Activated T-cell treated with anti-CD3 and anti-CD28 coated beads, Interleukin-2, amount 50 U/mL, for 4 hours (primary cell): ENCODE results near the gene OLFM4. TPM values are rescaled to one million over a fixed set of nuclear protein-coding genes. Genes with fewer than 3 reads are reported as not detected.

Experiments used
- ATAC-seq, 2 donors: fragments of 200-7000 bp; cut with Tn5 transposase; one replicate each; pipeline ENCODE4 v1.10.0; 2021
- DNase-seq: peaks from one replicate; pipeline ENCODE4 v3.0.0-alpha.2; 2020
- H3K27me3 Mint-ChIP-seq: one replicate; pipeline ENCODE4 v1.8.0; 2021; ENCODE audit warnings: low read depth, mixed read lengths
- H3K36me3 Mint-ChIP-seq: one replicate; pipeline ENCODE4 v1.8.0; 2022; ENCODE audit warnings: mixed read lengths; ENCODE audit not compliant: insufficient read depth
- H3K4me1 Mint-ChIP-seq: one replicate; pipeline ENCODE4 v1.8.0; 2021; ENCODE audit warnings: low read depth, mixed read lengths
- H3K4me3 Mint-ChIP-seq: one replicate; pipeline ENCODE4 v1.8.0; 2021; ENCODE audit warnings: mild to moderate bottlenecking, moderate library complexity, mixed read lengths
- H3K9me3 Mint-ChIP-seq: one replicate; pipeline ENCODE4 v1.8.0; 2021; ENCODE audit warnings: mixed read lengths
- total RNA-seq, 3 donors: library from RNA; stranded (reverse); gene quantifications; one replicate each; pipeline ENCODE4 v1.2.1, GENCODE V29; 2021

The OLFM4 gene
- total RNA-seq, 3 donors from 2014 or later: 0.08 to 0.15 (median 0.11) TPM

DNA sequence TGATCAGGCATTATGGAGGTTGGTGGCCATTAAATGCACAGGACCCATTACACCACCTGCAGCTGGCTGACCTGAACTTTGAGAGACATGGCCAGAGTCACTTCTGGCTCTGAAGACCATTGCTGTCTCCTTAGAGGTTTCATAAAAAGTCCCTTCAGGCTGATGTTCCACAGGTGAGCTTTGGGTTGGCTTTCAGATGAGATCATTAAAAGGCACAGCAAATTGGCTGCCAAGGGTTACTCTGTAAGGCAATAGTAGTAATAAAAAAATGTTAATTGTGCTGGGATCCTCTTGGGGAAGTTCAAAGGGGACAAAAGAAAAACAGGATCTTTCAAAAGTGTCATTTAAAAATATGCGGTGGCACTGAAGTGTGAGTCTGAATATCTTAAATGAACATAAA, 4.2 kb downstream of the OLFM4 start:
- DNase-seq: no peak
- Mint-ChIP-seq H3K36me3 (no peaks in the 10 kb centered on the region), H3K27me3 (peaks cover 2% of the 10 kb centered on the region), H3K4me1 (no peaks in the 10 kb centered on the region), H3K4me3 (no peak overlapping the region), H3K9me3 (no peaks in the 10 kb centered on the region)
- ATAC-seq: no peak

DNA sequence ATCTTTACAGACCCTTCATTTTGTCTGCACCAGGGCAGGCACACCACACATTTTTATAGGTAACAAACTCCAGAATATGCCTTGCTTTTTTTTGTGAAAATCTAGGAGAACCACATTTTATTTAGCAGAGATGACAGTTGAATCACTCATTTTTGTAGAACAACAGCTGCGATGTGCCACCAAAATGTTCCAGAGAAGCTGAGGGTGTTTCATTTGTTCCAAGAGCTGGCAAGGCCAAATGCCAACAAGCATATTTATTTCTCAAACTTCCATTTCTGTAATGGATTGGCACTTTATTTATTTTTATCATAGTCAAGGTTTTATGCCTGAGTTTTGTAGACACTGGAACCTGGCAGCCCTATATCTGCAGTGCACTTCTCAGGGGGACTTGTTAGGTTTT, 10.4 kb downstream of the OLFM4 start:
- Mint-ChIP-seq H3K27me3 (no peaks in the 10 kb centered on the region), H3K36me3 (no peaks in the 10 kb centered on the region), H3K4me1 (no peaks in the 10 kb centered on the region), H3K9me3 (no peaks in the 10 kb centered on the region), H3K4me3 (no peak overlapping the region)
- DNase-seq (no peak), ATAC-seq (no peak)

DNA sequence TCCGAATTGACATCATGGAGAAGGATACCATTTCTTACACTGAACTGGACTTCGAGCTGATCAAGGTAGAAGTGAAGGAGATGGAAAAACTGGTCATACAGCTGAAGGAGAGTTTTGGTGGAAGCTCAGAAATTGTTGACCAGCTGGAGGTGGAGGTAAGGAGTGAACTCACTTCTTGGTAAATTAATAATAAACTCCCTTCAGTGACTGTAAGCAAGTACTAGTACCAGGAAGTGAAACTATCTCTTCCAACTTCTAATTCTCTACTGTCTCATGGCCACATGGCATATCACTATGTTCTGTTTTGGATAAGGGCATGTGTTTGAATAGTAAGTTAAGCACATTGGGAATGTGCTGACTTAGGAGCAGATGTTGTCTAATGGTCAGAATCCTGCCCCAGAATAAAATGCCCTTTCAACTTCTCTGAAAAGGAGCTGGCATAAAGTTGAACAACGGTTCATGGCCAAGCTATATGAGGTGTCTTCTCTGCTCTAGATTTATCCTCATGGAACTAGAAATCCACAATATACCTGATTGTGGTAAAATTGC, 13.4 kb downstream of the OLFM4 start:
- ATAC-seq: no peak
- no peaks in the 10 kb centered on the region for H3K27me3 Mint-ChIP-seq
- no peaks in the 10 kb centered on the region for H3K4me1 Mint-ChIP-seq
- no peak overlapping the region for H3K4me3 Mint-ChIP-seq
- DNase-seq: no peak
- no peaks in the 10 kb centered on the region for H3K36me3 Mint-ChIP-seq
- no peaks in the 10 kb centered on the region for H3K9me3 Mint-ChIP-seq

DNA sequence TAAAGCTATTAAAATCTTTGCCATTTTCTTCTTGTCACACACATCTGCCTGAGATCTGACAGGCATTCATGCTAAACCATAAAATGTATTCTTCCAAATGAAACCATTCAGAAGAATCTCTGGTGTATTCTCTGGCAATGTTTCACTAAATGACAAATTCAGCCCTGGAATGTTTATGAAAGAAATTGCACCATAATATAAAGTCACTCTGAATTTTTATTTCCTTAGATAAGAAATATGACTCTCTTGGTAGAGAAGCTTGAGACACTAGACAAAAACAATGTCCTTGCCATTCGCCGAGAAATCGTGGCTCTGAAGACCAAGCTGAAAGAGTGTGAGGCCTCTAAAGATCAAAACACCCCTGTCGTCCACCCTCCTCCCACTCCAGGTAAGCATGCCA, 14.3 kb downstream of the OLFM4 start:
- H3K4me1 Mint-ChIP-seq: no peaks in the 10 kb centered on the region
- no peaks in the 10 kb centered on the region for H3K9me3 Mint-ChIP-seq
- DNase-seq (no peak), ATAC-seq (no peak)
- H3K36me3 Mint-ChIP-seq: no peaks in the 10 kb centered on the region
- H3K4me3 Mint-ChIP-seq: no peak overlapping the region
- H3K27me3 Mint-ChIP-seq: no peaks in the 10 kb centered on the region

DNA sequence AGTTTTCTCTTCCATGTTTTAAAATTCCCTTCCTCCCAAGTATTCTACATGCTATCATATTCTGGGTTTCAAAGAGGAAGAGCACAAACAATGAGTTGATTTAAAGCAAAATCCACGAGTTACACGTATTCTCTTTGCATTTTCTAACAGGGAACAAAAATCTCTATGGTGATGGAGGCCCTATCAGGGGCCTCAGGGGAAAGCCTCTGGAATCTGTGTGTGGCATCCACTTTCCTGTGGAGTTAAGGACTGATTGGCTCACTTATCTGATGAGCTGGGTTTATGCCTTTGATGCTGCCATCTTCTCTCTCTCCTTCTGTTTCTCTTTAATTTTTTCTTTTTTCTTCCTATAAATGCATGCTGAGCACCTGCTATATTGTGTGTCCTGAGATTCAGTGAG, 14.8 kb downstream of the OLFM4 start:
- ATAC-seq (no peak), DNase-seq (no peak)
- no peaks in the 10 kb centered on the region for H3K9me3 Mint-ChIP-seq
- H3K36me3 Mint-ChIP-seq: no peaks in the 10 kb centered on the region
- no peaks in the 10 kb centered on the region for H3K27me3 Mint-ChIP-seq
- no peaks in the 10 kb centered on the region for H3K4me1 Mint-ChIP-seq
- H3K4me3 Mint-ChIP-seq: no peak overlapping the region

DNA sequence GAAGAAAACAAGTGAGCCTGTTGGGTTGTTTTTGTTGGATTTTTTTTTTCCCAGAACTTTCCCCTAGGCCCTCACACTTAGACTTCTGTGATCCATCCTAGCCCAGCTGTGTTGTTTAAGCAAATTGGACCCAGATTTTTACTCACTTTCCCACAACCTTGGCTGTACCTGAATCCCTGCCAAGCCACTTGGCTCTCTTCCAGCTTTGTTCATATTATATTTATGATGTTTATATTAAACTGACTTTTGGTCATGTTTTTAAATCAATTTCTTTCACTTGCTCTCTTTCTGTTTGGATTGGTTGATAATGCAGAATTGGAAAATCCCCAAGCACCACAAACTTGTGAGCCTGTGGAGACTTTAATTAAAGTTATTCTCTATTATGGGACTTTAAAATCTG, 16.6 kb downstream of the OLFM4 start:
- H3K4me1 Mint-ChIP-seq: no peaks in the 10 kb centered on the region
- H3K9me3 Mint-ChIP-seq: no peaks in the 10 kb centered on the region
- H3K36me3 Mint-ChIP-seq: no peaks in the 10 kb centered on the region
- no peak overlapping the region for H3K4me3 Mint-ChIP-seq
- ATAC-seq: no peak
- DNase-seq: no peak
- H3K27me3 Mint-ChIP-seq: no peaks in the 10 kb centered on the region

DNA sequence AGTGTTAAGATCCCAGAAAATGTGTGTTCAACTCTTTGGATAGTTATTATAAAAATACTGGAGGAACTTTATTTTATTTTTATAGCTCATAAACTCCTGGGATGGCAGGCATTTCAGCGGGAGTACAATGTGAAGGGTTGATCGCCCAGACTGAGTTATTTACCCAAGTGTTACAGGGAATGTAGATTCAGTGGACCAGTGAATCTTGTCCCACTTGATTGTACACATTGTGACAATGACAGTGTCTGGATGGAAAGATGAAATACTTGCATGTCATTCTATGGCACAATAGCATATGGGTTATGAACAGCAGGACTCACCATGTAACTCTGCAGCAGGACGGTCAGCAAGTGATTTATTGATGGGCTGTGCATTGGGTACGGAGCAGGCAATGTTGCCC, 20.3 kb downstream of the OLFM4 start:
- no peak overlapping the region for H3K4me3 Mint-ChIP-seq
- DNase-seq: no peak
- no peaks in the 10 kb centered on the region for H3K9me3 Mint-ChIP-seq
- no peaks in the 10 kb centered on the region for H3K27me3 Mint-ChIP-seq
- H3K36me3 Mint-ChIP-seq: no peaks in the 10 kb centered on the region
- no peaks in the 10 kb centered on the region for H3K4me1 Mint-ChIP-seq
- ATAC-seq: no peak

DNA sequence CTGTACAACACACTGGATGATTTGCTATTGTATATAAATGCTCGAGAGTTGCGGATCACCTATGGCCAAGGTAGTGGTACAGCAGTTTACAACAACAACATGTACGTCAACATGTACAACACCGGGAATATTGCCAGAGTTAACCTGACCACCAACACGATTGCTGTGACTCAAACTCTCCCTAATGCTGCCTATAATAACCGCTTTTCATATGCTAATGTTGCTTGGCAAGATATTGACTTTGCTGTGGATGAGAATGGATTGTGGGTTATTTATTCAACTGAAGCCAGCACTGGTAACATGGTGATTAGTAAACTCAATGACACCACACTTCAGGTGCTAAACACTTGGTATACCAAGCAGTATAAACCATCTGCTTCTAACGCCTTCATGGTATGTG, 21.5 kb downstream of the OLFM4 start:
- no peak for ATAC-seq
- no peak for DNase-seq
- Mint-ChIP-seq H3K9me3 (no peaks in the 10 kb centered on the region), H3K36me3 (no peaks in the 10 kb centered on the region), H3K4me1 (no peaks in the 10 kb centered on the region), H3K4me3 (no peak overlapping the region), H3K27me3 (no peaks in the 10 kb centered on the region)

DNA sequence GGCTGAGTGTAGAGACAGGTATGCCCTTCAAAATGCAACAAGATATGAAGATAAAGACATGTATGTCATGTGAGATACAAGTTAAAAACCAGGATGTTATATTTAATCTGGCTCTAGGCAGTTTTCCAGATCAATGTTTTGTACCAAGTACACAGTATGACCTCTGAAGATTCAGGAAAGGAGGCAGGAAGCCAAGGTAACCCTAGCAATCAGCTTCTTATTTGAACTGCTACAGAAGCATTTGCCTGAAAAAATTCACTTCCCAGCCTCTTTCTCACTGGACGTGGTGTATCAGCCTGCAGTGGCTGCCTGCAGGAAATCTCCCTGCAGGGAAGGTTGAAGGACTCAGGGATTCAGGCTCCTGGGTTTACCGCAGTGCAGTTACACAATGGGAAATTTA, 24.1 kb downstream of the OLFM4 start:
- no peak overlapping the region for H3K4me3 Mint-ChIP-seq
- ATAC-seq (no peak), DNase-seq (no peak)
- H3K4me1 Mint-ChIP-seq: no peaks in the 10 kb centered on the region
- no peaks in the 10 kb centered on the region for H3K9me3 Mint-ChIP-seq
- H3K36me3 Mint-ChIP-seq: no peaks in the 10 kb centered on the region
- H3K27me3 Mint-ChIP-seq: no peaks in the 10 kb centered on the region

DNA sequence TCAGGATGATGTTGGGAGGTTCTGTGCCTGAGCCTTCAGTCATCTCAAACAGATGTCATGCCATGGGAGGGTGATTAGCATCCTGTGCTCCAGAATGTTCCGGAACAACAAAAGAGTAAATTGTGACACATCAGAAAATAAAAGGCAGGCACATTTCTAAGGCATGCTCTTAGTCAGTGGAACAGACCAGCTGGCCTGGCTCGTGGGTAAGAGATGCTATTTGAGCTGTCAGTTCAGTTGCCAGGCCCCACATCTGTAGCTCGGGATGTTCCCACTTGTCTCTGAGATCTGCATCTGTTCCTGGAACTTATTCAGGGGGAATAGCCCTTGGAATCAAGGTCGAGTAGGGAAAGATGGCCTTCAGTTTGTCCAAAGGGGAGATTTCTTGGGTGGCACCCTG, 26.0 kb downstream of the OLFM4 start:
- H3K4me3 Mint-ChIP-seq: no peak overlapping the region
- no peak for DNase-seq
- no peaks in the 10 kb centered on the region for H3K36me3 Mint-ChIP-seq
- no peaks in the 10 kb centered on the region for H3K27me3 Mint-ChIP-seq
- H3K9me3 Mint-ChIP-seq: no peaks in the 10 kb centered on the region
- no peaks in the 10 kb centered on the region for H3K4me1 Mint-ChIP-seq
- ATAC-seq: no peak

DNA sequence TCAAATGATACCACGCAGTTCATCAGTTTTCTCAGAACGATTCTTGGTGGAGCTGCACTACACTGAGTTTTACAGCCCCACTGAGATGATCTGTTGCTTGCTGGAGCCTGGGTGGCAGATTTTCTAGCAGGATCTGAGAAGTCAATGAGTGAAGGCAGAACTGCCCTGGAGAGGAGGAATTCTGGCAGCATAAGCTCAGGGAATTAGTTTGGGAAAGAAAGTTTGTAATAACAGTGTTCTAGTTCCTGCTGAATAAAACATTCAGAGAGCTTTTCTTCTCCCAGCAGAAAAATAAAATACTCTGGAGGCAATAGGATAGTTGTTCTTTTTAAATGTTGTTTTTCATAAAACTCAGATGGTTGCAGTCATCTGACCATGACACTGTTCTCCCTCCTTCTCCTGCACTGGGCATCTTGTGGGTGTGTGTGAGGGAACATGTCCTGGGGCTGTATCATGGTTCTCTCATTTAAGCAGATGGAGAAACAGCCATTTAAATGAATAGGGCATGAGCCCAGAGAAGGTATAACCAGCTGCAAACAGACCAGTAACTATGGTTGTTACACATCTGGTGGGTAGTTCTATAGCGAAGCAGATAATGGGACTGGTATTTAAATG, 29.6 kb downstream of the OLFM4 start:
- Mint-ChIP-seq H3K27me3 (no peaks in the 10 kb centered on the region), H3K9me3 (no peaks in the 10 kb centered on the region), H3K4me3 (no peak overlapping the region), H3K4me1 (no peaks in the 10 kb centered on the region), H3K36me3 (no peaks in the 10 kb centered on the region)
- ATAC-seq (no peak), DNase-seq (no peak)

DNA sequence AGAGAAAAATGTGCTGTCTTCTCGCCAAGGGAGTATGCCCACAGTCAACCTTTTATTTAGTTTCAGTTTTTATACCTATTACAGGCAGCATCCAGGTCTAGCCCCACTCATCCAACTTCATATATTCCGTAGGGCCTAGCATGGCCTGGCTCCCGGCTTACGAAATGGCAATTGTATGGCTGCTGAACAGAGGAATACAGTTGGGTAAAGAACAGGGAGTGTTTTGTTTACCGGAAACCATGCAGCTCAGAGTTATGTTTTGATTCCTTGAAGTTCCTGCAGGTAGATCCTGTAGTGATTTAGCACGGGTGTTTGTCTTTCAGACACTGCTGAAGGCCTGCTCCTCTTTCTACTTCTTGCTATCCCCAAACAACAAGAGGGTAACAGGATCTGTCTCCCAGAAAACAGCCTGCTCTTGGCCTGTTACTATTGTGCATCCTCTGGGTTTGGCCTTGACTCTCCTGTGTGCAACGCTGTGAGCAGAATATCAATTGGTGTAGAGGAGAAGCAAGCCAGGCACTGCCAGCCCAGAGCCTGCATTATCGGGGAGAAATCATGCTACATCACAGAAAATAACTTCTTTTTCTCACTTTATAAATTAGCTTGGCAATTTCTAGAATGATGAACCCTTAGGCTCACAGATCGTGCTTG, 32.4 kb downstream of the OLFM4 start:
- H3K9me3 Mint-ChIP-seq: no peaks in the 10 kb centered on the region
- no peaks in the 10 kb centered on the region for H3K36me3 Mint-ChIP-seq
- ATAC-seq: no peak
- no peaks in the 10 kb centered on the region for H3K27me3 Mint-ChIP-seq
- DNase-seq: no peak
- no peak overlapping the region for H3K4me3 Mint-ChIP-seq
- H3K4me1 Mint-ChIP-seq: no peaks in the 10 kb centered on the region

DNA sequence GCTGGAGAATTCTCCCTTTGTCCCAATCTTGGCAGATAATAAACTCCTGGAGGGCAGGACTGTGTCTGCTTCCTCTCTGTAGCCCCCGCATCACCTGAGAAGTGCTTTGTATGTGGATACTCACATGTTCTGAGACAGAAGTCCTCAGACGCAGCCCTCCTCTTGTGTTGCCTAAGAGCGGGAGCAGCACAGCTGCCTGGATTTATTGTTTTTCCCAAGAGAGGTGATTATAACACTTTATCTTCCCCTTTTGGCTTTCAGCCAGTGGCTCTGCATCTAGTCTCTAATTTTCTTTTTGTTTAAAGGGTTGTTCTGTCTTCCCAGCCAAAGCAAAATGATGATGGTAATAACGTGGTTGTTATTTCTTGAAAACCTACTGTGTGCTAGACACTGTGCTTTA, 36.1 kb downstream of the OLFM4 start:
- H3K27me3 Mint-ChIP-seq: peaks cover 2% of the 10 kb centered on the region
- H3K4me1 Mint-ChIP-seq: no peaks in the 10 kb centered on the region
- no peaks in the 10 kb centered on the region for H3K9me3 Mint-ChIP-seq

DNA sequence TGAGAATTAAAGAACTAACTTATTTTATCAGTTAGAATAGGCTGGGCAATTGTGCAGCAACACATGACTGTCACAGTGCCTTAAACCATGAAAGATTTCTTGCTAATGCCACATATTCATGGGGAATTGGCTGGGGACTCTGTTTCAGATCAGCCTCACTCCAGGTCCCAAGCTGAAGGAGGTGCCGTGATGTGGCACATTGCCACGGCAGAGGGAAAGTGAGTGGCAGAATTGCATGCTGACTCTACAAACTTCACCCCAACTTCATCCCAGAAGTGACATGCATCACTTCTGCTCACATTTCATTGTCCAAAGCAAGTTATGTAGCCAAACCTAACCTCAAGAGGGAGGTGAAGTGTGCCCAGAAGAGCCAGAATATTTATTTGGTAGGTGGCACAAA, 37.8 kb downstream of the OLFM4 start:
- Mint-ChIP-seq H3K4me1 (no peaks in the 10 kb centered on the region), H3K36me3 (no peaks in the 10 kb centered on the region), H3K9me3 (no peaks in the 10 kb centered on the region), H3K4me3 (no peak overlapping the region), H3K27me3 (peaks cover 2% of the 10 kb centered on the region)
- DNase-seq: no peak
- no peak for ATAC-seq

More for the DNA sequence above, 36.1 kb downstream of the OLFM4 start:
- H3K4me3 Mint-ChIP-seq: no peak overlapping the region
- ATAC-seq (no peak), DNase-seq (no peak)
- H3K36me3 Mint-ChIP-seq: no peaks in the 10 kb centered on the region
